IMR-90 (cell line): ENCODE data around the gene CATSPER3. TPM values are rescaled to one million over a fixed set of nuclear protein-coding genes. Genes with fewer than 3 reads are reported as not detected.

ENCODE experiments used
- ATAC-seq: fragments of 200-7000 bp; cut with Tn5 transposase; 2 replicates; pipeline ENCODE4 v1.9.1; 2020; ENCODE audit warnings: low read depth, mild to moderate bottlenecking, moderate library complexity
- BruUV-seq: library from RNA; stranded (reverse); fragments of 400-500 nt; replicated peaks from 2 replicates; lab custom pipeline; 2021; lab: Mats Ljungman, UMichigan
- CTCF ChIA-PET: fragments of 300-600 bp; formaldehyde crosslinking; extraction: SDS; loops from one replicate; lab custom pipeline; 2021; ENCODE audit warnings: antibody characterized with exemption; lab: Yijun Ruan, JAX
- POLR2A ChIA-PET: fragments of 300-600 bp; sonication (Branson Sonifier 250); formaldehyde crosslinking; loops from one replicate; lab custom pipeline; 2022; ENCODE audit warnings: antibody characterized with exemption; ENCODE audit not compliant: unreplicated experiment; lab: Charles Lee
- DNase-seq: peaks from one replicate; pipeline ENCODE4 v3.0.0; 2013
- H2AFZ ChIP-seq: replicated peaks from 2 replicates; pipeline ENCODE3; 2013; ENCODE audit warnings: low read length, mild to moderate bottlenecking; ENCODE audit not compliant: poor library complexity
- H2AK5ac ChIP-seq: 2 replicates; pipeline ENCODE4 v1.6.1; 2013; ENCODE audit warnings: low read depth, low read length, inconsistent platforms
- H2AK9ac ChIP-seq: replicated peaks from 2 replicates; pipeline ENCODE3; 2013; ENCODE audit warnings: mild to moderate bottlenecking, low read depth, low read length, moderate library complexity; ENCODE audit not compliant: poor library complexity
- H2BK120ac ChIP-seq: 2 replicates; pipeline ENCODE4 v1.6.1; 2013; ENCODE audit warnings: low read depth, low read length, inconsistent platforms
- H2BK15ac ChIP-seq: 3 replicates; pipeline ENCODE4 v1.6.1; 2013; ENCODE audit warnings: low read depth, low read length, inconsistent platforms
- H2BK20ac ChIP-seq: 2 replicates; pipeline ENCODE4 v1.6.1; 2013; ENCODE audit warnings: low read depth, mild to moderate bottlenecking, inconsistent platforms, low read length, moderate library complexity
- H2BK5ac ChIP-seq: 2 replicates; pipeline ENCODE4 v1.6.1; 2013; ENCODE audit warnings: mild to moderate bottlenecking, low read depth, low read length, inconsistent platforms; ENCODE audit not compliant: poor library complexity, severe bottlenecking
- H3K14ac ChIP-seq: replicated peaks from 2 replicates; pipeline ENCODE4 v1.6.1; 2013; ENCODE audit warnings: low read depth, low read length, inconsistent platforms
- H3K18ac ChIP-seq: 2 replicates; pipeline ENCODE4 v1.6.1; 2013; ENCODE audit warnings: low read depth, low read length, control low read depth
- H3K23ac ChIP-seq: 2 replicates; pipeline ENCODE4 v1.6.1; 2013; ENCODE audit warnings: low read depth, low read length, inconsistent platforms
- H3K27ac ChIP-seq: 2 replicates; pipeline ENCODE4 v1.5.1; 2013; ENCODE audit warnings: mild to moderate bottlenecking, control low read depth, low read length; ENCODE audit not compliant: insufficient read depth
- H3K27me3 ChIP-seq: 2 replicates; pipeline ENCODE4 v1.6.1; 2013; ENCODE audit warnings: low read length; ENCODE audit not compliant: control insufficient read depth, insufficient read depth
- H3K36me3 ChIP-seq: 2 replicates; pipeline ENCODE4 v1.6.1; 2013; ENCODE audit warnings: low read length, mixed read lengths; ENCODE audit not compliant: control insufficient read depth, insufficient read depth
- H3K4ac ChIP-seq: 2 replicates; pipeline ENCODE4 v1.6.1; 2013; ENCODE audit warnings: low read depth, low read length, inconsistent platforms
- H3K4me1 ChIP-seq: 2 replicates; pipeline ENCODE4 v1.6.1; 2013; ENCODE audit warnings: low read length, mixed read lengths; ENCODE audit not compliant: control insufficient read depth, insufficient read depth
- H3K4me2 ChIP-seq: 2 replicates; pipeline ENCODE4 v1.6.1; 2013; ENCODE audit warnings: low read depth, mild to moderate bottlenecking, control low read depth, low read length, moderate library complexity
- H3K4me3 ChIP-seq: 2 replicates; pipeline ENCODE4 v1.5.1; 2013; ENCODE audit warnings: low read depth, mild to moderate bottlenecking, control low read depth, low read length, moderate library complexity; ENCODE audit not compliant: insufficient read depth
- H3K56ac ChIP-seq: 2 replicates; pipeline ENCODE4 v1.6.1; 2013; ENCODE audit warnings: low read length, inconsistent platforms; ENCODE audit not compliant: insufficient read depth; ENCODE audit errors: extremely low read depth
- H3K79me1 ChIP-seq, 2 experiments: 2 replicates each; pipeline ENCODE4 v1.6.1; 2013; ENCODE audit warnings: low read length in 2 of 2, inconsistent platforms in 1 of 2, low read depth in 1 of 2
- H3K9ac ChIP-seq: 2 replicates; pipeline ENCODE4 v1.6.1; 2013; ENCODE audit warnings: low read depth, low read length, control low read depth
- H3K9me1 ChIP-seq: 2 replicates; pipeline ENCODE4 v1.6.1; 2013; ENCODE audit warnings: low read length, inconsistent platforms; ENCODE audit not compliant: insufficient read depth
- H3K9me3 ChIP-seq: 2 replicates; pipeline ENCODE4 v1.6.1; 2013; ENCODE audit warnings: low read length; ENCODE audit not compliant: control insufficient read depth, insufficient read depth
- H4K20me1 ChIP-seq: 2 replicates; pipeline ENCODE4 v1.6.1; 2013; ENCODE audit warnings: low read length, inconsistent platforms; ENCODE audit not compliant: insufficient read depth
- H4K5ac ChIP-seq: 2 replicates; pipeline ENCODE4 v1.6.1; 2013; ENCODE audit warnings: mild to moderate bottlenecking, low read depth, low read length, control low read depth
- H4K8ac ChIP-seq, 2 experiments: 2 replicates each; pipeline ENCODE4 v1.6.1; 2013; ENCODE audit warnings: low read depth in 2 of 2, low read length in 2 of 2, control low read depth in 1 of 2, inconsistent platforms in 1 of 2
- H4K91ac ChIP-seq: 2 replicates; pipeline ENCODE4 v1.6.1; 2013; ENCODE audit warnings: low read depth, low read length, inconsistent platforms; ENCODE audit not compliant: insufficient read depth
- CTCF ChIP-seq: conservative IDR thresholded peaks from 2 replicates; pipeline ENCODE4 v1.5.1; 2012; ENCODE audit warnings: mild to moderate bottlenecking, low read depth, low read length, improper control_type of control experiment
- FOS ChIP-seq: fragments of 150-350 bp; IDR thresholded peaks from 2 replicates; pipeline ENCODE4 v1.6.1; 2016; ENCODE audit warnings: low read depth, low read length
- MAFK ChIP-seq: IDR thresholded peaks from 2 replicates; pipeline ENCODE4 v1.6.1; 2012; ENCODE audit warnings: low read depth, low read length, improper control_type of control experiment
- MAZ ChIP-seq: IDR thresholded peaks from 2 replicates; pipeline ENCODE4 v1.6.1; 2012; ENCODE audit warnings: low read depth, mild to moderate bottlenecking, low read length, improper control_type of control experiment, moderate library complexity, borderline replicate concordance
- MXI1 ChIP-seq: IDR thresholded peaks from 2 replicates; pipeline ENCODE4 v1.6.1; 2012; ENCODE audit warnings: low read depth, mild to moderate bottlenecking, low read length, moderate library complexity, borderline replicate concordance
- RAD21 ChIP-seq: IDR thresholded peaks from 2 replicates; pipeline ENCODE4 v1.6.1; 2012; ENCODE audit warnings: low read length, improper control_type of control experiment
- RCOR1 ChIP-seq: IDR thresholded peaks from 2 replicates; pipeline ENCODE4 v1.6.1; 2012; ENCODE audit warnings: mild to moderate bottlenecking, low read length, improper control_type of control experiment; ENCODE audit not compliant: insufficient replicate concordance
- SMC3 ChIP-seq: fragments of 150-350 bp; IDR thresholded peaks from 2 replicates; pipeline ENCODE4 v1.6.1; 2016; ENCODE audit warnings: low read depth, mild to moderate bottlenecking, antibody characterized with exemption, low read length, moderate library complexity
- USF2 ChIP-seq: fragments of 150-350 bp; IDR thresholded peaks from 2 replicates; pipeline ENCODE4 v1.6.1; 2017; ENCODE audit warnings: mild to moderate bottlenecking, antibody characterized with exemption, low read length, low read depth
- WGBS, 2 experiments: methylation state at CpG; one replicate each; pipeline versions ENCODE4 v1.1.5 to v1.1.7; 2013; ENCODE audit warnings: missing lambda C conversion rate in 2 of 2; ENCODE audit not compliant: insufficient read length in 1 of 2; ENCODE audit errors: extremely low coverage in 2 of 2; 5-methylcytosine and 5-hydroxymethylcytosine counted together
- dilution Hi-C: fragments of 300-500 bp; cut with HindIII; formaldehyde crosslinking; loops from one replicate; pipeline ENCODE4 v1.14.3; 2018; ENCODE audit warnings: low sequenced_read_pairs; ENCODE audit not compliant: unreplicated experiment
- in situ Hi-C: fragments of 300-500 bp; cut with MboI; formaldehyde crosslinking; loops from 3 replicates; pipeline ENCODE4 v1.14.3; 2019; ENCODE audit warnings: low sequenced_read_pairs, inconsistent platforms, mixed read lengths
- intact Hi-C: fragments of 100-400 bp; cut with micrococcal nuclease; formaldehyde crosslinking; loops from 2 replicates; pipeline ENCODE4 v1.10.0; 2022
- polyA plus RNA-seq, 3 experiments: library from polyadenylated mRNA; depleted of rRNA; stranded (reverse); fragments of >200 nt; gene quantifications; 2 replicates each; pipeline ENCODE4 v1.2.3, GENCODE V29; 2012; ENCODE audit warnings: low replicate concordance in 1 of 3
- total RNA-seq: library from RNA; depleted of rRNA; stranded (reverse); fragments of >200 nt; gene quantifications from 2 replicates; pipeline ENCODE4 v1.2.3, GENCODE V29; 2012

CATSPER3 gene
- total and polyA plus RNA-seq, 2 of the 4 experiments (the other 2 are of a cell fraction) = under 0.01 to 0.12 TPM

- Histone ChIP-seq H3K4me2 (no peak overlapping the region), H3K4me1 (peaks cover 7% of the 10 kb centered on the region), H3K18ac (no peak overlapping the region; the same call in 1 of the 2 replicates), H2BK20ac (no peak overlapping the region), H3K23ac (no peak overlapping the region), H3K9me1 (peaks cover 3% of the 10 kb centered on the region; the same call in 1 of the 2 replicates), H4K5ac (no peak overlapping the region; the same call in 1 of the 2 replicates), H2BK15ac (no peak overlapping the region; the same call in 2 of the 3 replicates), H3K27me3 (no peaks in the 10 kb centered on the region), H4K20me1 (no peaks in the 10 kb centered on the region; the same call in 1 of the 2 replicates), H3K4me3 (no peak overlapping the region), H2AFZ (no peak overlapping the region), H3K9me3 (no peaks in the 10 kb centered on the region), H2AK5ac (no peak overlapping the region), H3K9ac (no peak overlapping the region), H3K14ac (peak overlapping the region; percentile 85; the same call in 1 of the 2 replicates), H3K79me1 (no peaks in the 10 kb centered on the region), H3K36me3 (no peaks in the 10 kb centered on the region), H2AK9ac (no peak overlapping the region), H4K91ac (no peak overlapping the region), H3K27ac (no peak overlapping the region), H3K56ac (no peak overlapping the region), H2BK5ac (no peak overlapping the region), H2BK120ac (no peak overlapping the region), H3K4ac (peak overlapping the region; percentile 33; the same call in 1 of the 2 replicates), H4K8ac (no peak overlapping the region)
- BruUV-seq = no TSS peak
- ATAC-seq (peak; percentile 73), DNase-seq (no peak)
- intact Hi-C loops (no loop called here), in situ Hi-C loops (no loop called here), dilution Hi-C loops (no loop called here)
- WGBS, 2 experiments = no CpG with 5 or more reads among the region's 1 CpG
- ChIA-PET POLR2A (no interaction called here), CTCF (no interaction called here)
- no peak for TF ChIP-seq MXI1
- no peak for TF ChIP-seq MAFK
- no peak for TF ChIP-seq USF2
- no peak for TF ChIP-seq CTCF
- TF ChIP-seq RAD21 = no peak
- no peak for TF ChIP-seq RCOR1
- TF ChIP-seq FOS = no peak
- TF ChIP-seq MAZ = no peak
- no peak for TF ChIP-seq SMC3
Observed at GRCh38 chr5:134943547-134943946, 24.2 kb upstream of the CATSPER3 start.
